Cardiac muscle cell (in vitro differentiated cells and primary cell): ENCODE measurements around the gene R3HDML. TPM values are rescaled to one million over a fixed set of nuclear protein-coding genes. Genes with fewer than 3 reads are reported as not detected.

Experiments
- DNase-seq, 2 donors: peaks; one replicate each; pipeline versions ENCODE4 v3.0.0 to v3.0.0-alpha.2; 2010 to 2017; ENCODE audit warnings: low read depth in 1 of 2, low spot score in 1 of 2
- H3K27ac ChIP-seq: fragments of 200-600 bp; sonication (generic); 2 replicates; pipeline ENCODE4 v1.5.1; 2016
- H3K27me3 ChIP-seq: fragments of 200-600 bp; sonication (generic); 2 replicates; pipeline ENCODE4 v1.6.0; 2016; ENCODE audit warnings: control low read depth
- H3K36me3 ChIP-seq: fragments of 200-600 bp; sonication (generic); 2 replicates; pipeline ENCODE4 v1.5.1; 2016; ENCODE audit warnings: control low read depth
- H3K4me1 ChIP-seq: fragments of 200-600 bp; sonication (generic); 2 replicates; pipeline ENCODE4 v1.8.1; 2017; ENCODE audit warnings: low read depth, mild to moderate bottlenecking, mixed run types
- H3K4me3 ChIP-seq: fragments of 200-600 bp; sonication (generic); 2 replicates; pipeline ENCODE4 v1.5.1; 2016; ENCODE audit warnings: mild to moderate bottlenecking
- H3K9me3 ChIP-seq: fragments of 200-600 bp; sonication (generic); 2 replicates; pipeline ENCODE4 v1.5.1; 2017; ENCODE audit warnings: low read depth, mild to moderate bottlenecking, control low read depth
- CTCF ChIP-seq: IDR thresholded peaks from 2 replicates; pipeline ENCODE4 v1.5.1; 2012; ENCODE audit warnings: low read depth, mild to moderate bottlenecking, low read length
- polyA plus RNA-seq: library from polyadenylated mRNA; unstranded; fragments of >200 nt; fragmentation: Nextera tagmentation; extraction: Ambion mirVana; gene quantifications from 2 replicates; pipeline ENCODE4 v1.2.1, GENCODE V29; 2016
- total RNA-seq: library from RNA; depleted of rRNA; stranded (reverse); fragments of >200 nt; gene quantifications from 2 replicates; pipeline ENCODE4 v1.2.3, GENCODE V29; 2016

The R3HDML gene
- total and polyA plus RNA-seq, 2 experiments from 2014 or later, result not detected

- Histone ChIP-seq H3K27ac (peak overlapping the region; percentile 81), H3K4me3 (no peak overlapping the region), H3K9me3 (no peaks in the 10 kb centered on the region), H3K4me1 (no peaks in the 10 kb centered on the region), H3K36me3 (no peaks in the 10 kb centered on the region), H3K27me3 (no peaks in the 10 kb centered on the region)
- DNase-seq, result peak in 1 of 2 donors; percentile 18
- no peak for TF ChIP-seq CTCF
Measured at GRCh38 chr20:44370639-44371218, 33.9 kb downstream of the R3HDML start.

DNA sequence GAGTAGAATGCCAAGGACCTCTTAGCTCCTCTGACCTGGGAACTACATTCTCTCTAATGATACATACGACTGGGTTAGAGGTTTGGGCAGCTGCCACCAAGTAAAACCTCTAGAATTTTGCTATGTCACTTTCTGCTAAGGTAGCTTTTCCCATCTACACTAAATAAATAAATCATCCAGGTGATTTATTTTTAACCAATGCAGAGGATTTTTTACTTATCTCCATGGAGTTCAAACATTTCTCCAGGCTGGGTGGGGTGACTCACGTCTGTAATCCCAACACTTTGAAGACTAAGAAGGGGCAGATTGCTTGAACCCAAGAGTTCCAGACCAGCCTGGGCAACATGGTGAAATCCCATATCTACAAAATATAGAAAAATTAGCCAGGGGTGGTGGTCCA is 45.8 kb downstream of the R3HDML start:
- TF ChIP-seq CTCF, result no peak

GRCh38 chr20:44384423-44385027 is 47.7 kb downstream of the R3HDML start:
- no peak overlapping the region for H3K27ac ChIP-seq
- no peaks in the 10 kb centered on the region for H3K27me3 ChIP-seq
- H3K4me3 ChIP-seq, result no peak overlapping the region
- no peaks in the 10 kb centered on the region for H3K4me1 ChIP-seq
- H3K36me3 ChIP-seq, result no peaks in the 10 kb centered on the region
- peak; percentile 68 to 84 for DNase-seq
- peak; percentile 94 for TF ChIP-seq CTCF
- no peaks in the 10 kb centered on the region for H3K9me3 ChIP-seq

More for the DNA sequence above, 45.8 kb downstream of the R3HDML start:
- Histone ChIP-seq H3K9me3 (no peaks in the 10 kb centered on the region), H3K27me3 (no peaks in the 10 kb centered on the region), H3K27ac (no peak overlapping the region), H3K4me3 (no peak overlapping the region), H3K36me3 (no peaks in the 10 kb centered on the region), H3K4me1 (no peaks in the 10 kb centered on the region)
- no peak for DNase-seq

DNA sequence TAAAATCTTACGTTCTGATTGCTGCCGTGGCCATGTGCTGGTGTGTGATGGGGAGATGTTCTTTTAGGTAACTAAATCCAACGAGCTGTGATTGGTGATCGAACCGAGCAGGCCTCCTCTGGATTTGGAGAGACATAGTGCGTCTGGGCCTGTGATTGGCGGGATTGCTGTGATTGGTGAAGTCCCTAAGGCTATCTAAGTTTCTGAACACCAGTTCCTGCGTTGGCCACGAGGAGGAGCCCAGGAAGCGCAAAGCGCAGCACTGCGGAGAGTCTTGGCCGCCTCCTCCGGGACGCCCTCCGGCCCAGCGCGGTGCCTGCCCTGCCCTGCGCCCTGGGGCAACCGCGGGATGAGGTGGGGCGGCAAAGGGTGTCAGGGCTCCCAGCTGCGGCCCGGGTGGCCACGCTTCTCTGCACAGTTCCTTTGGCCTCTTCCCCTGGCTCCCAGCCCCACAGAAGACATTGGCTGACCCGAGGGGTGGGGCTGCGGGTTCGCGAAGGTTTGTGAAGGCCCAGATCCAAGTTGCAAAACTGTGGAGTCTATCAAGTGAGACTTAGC is 51.7 kb downstream of the R3HDML start:
- no peaks in the 10 kb centered on the region for H3K9me3 ChIP-seq
- H3K27ac ChIP-seq, result no peak overlapping the region
- DNase-seq, result peak; percentile 69 to 78
- peak; percentile 87 for TF ChIP-seq CTCF
- no peaks in the 10 kb centered on the region for H3K27me3 ChIP-seq
- H3K4me3 ChIP-seq, result no peak overlapping the region
- no peaks in the 10 kb centered on the region for H3K36me3 ChIP-seq
- H3K4me1 ChIP-seq, result no peaks in the 10 kb centered on the region

DNA sequence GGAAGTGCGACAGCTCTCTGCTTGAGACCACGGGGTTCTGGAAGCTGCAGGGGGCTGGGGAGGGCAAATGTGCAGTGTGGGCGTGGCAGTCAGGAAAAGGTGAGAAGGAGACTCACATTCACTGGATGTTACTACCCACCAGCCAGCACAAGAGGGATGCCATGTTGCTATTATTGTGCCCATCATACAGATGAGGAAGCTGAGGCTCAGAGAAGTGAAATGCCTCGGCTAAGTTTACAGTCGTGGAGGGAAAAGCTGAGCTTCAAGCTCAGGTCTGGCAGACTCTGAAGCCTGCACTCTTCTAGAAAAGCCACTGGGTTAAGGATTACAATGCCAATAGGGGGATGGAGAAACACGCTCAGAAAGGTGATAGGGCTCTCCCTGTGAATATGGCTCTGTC is 53.0 kb downstream of the R3HDML start:
- no peaks in the 10 kb centered on the region for H3K4me1 ChIP-seq
- no peak for DNase-seq
- no peak overlapping the region for H3K4me3 ChIP-seq
- H3K36me3 ChIP-seq, result no peaks in the 10 kb centered on the region
- H3K9me3 ChIP-seq, result no peaks in the 10 kb centered on the region
- TF ChIP-seq CTCF, result no peak
- H3K27me3 ChIP-seq, result no peaks in the 10 kb centered on the region
- no peak overlapping the region for H3K27ac ChIP-seq
